ENCODE results near the gene PQBP1. TPM values are rescaled to one million over a fixed set of nuclear protein-coding genes. Genes with fewer than 3 reads are reported as not detected.
"Not testable (repeated sequence)": the region's sequence is repeated elsewhere in the genome, so short reads cannot be mapped to it uniquely, and the experiment has no call there.

Gene PQBP1
- total RNA-seq, 6 experiments from 2014 or later: 29.8 to 47.1 (median 35.7) TPM

- Histone ChIP-seq H3K36me3 (no peaks in the 10 kb centered on the region), H3K4me1 (no peaks in the 10 kb centered on the region), H3K4me3 (no peak overlapping the region), H3K27ac (no peak overlapping the region), H3K27me3 (no peaks in the 10 kb centered on the region), H3K9me3 (no peaks in the 10 kb centered on the region)
- DNase-seq (no peak), ATAC-seq (no peak)
- intact Hi-C loops (cut with DNase I): no loop called here
- no peak for TF ChIP-seq POLR2A (IDR thresholded peaks at IDR 0.05)
- TF ChIP-seq CTCF (IDR thresholded peaks at IDR 0.05): no peak
- 28% methylated on average over 5 of the region's 5 CpGs for WGBS (ENCODE audit: insufficient coverage, low coverage, low lambda C conversion rate, missing lambda C conversion rate)
These were observed 42.8 kb upstream of the PQBP1 start for GRCh38 chrX:48854898-48855297.

- H3K9me3 ChIP-seq: no peaks in the 10 kb centered on the region
- H3K4me3 ChIP-seq: no peak overlapping the region
- no peaks in the 10 kb centered on the region for H3K36me3 ChIP-seq
- TF ChIP-seq POLR2A (IDR thresholded peaks at IDR 0.05) (no peak), CTCF (IDR thresholded peaks at IDR 0.05) (no peak)
- no peak for ATAC-seq
- WGBS (ENCODE audit: insufficient coverage, low coverage, low lambda C conversion rate, missing lambda C conversion rate): 31% methylated on average over 4 of the region's 4 CpGs
- intact Hi-C loops (cut with DNase I): no loop called here
- no peaks in the 10 kb centered on the region for H3K27me3 ChIP-seq
- H3K27ac ChIP-seq: no peak overlapping the region
- H3K4me1 ChIP-seq: no peaks in the 10 kb centered on the region
- DNase-seq: no peak
These were observed 33.5 kb upstream of the PQBP1 start for GRCh38 chrX:48864210-48864609.

GRCh38 chrX:48872017-48872416, 25.7 kb upstream of the PQBP1 start:
- H3K9me3 ChIP-seq; H3K4me3 ChIP-seq; ATAC-seq; H3K36me3 ChIP-seq; H3K27me3 ChIP-seq; H3K27ac ChIP-seq; DNase-seq; H3K4me1 ChIP-seq; intact Hi-C loops (cut with DNase I): not testable (repeated sequence)
- WGBS (ENCODE audit: insufficient coverage, low coverage, low lambda C conversion rate, missing lambda C conversion rate): 54% methylated on average over 2 of the region's 2 CpGs

- WGBS (ENCODE audit: insufficient coverage, low coverage, low lambda C conversion rate, missing lambda C conversion rate): 38% methylated on average over 4 of the region's 4 CpGs
- H3K27me3 ChIP-seq; H3K36me3 ChIP-seq; H3K4me1 ChIP-seq; ATAC-seq; DNase-seq; intact Hi-C loops (cut with DNase I); H3K9me3 ChIP-seq; H3K27ac ChIP-seq; H3K4me3 ChIP-seq: not testable (repeated sequence)
These were observed 20.8 kb upstream of the PQBP1 start for GRCh38 chrX:48876944-48877343.

DNA sequence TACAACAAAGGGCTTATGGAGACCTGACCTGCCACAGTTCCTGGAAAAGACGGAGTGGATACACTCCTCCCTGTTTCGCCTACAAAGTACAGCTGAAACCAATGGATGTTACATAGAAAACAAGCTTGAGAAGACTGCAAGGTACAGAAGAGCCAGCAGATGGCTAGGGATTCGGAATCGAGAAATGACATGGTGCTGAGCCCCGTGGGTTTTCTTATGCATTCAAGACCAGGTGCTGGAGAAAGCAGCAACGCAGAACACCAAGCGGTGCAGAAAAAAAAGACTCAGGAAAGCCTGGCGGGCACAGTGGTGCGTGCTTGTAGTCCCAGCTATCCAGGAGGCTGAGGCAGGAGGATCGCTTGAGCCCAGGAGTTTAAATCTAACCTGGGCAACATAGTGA, 14.0 kb upstream of the PQBP1 start:
- no peaks in the 10 kb centered on the region for H3K9me3 ChIP-seq
- H3K36me3 ChIP-seq: no peaks in the 10 kb centered on the region
- no peak overlapping the region for H3K27ac ChIP-seq
- no peak overlapping the region for H3K4me3 ChIP-seq
- H3K4me1 ChIP-seq: no peaks in the 10 kb centered on the region
- H3K27me3 ChIP-seq: no peaks in the 10 kb centered on the region
- WGBS (ENCODE audit: insufficient coverage, low coverage, low lambda C conversion rate, missing lambda C conversion rate): 72% methylated on average over 10 of the region's 10 CpGs
- intact Hi-C loops (cut with DNase I): no loop called here
- no peak for DNase-seq
- no peak for ATAC-seq
- TF ChIP-seq POLR2A (IDR thresholded peaks at IDR 0.05) (no peak), CTCF (IDR thresholded peaks at IDR 0.05) (no peak)

- ATAC-seq; DNase-seq; H3K9me3 ChIP-seq; H3K27me3 ChIP-seq; H3K36me3 ChIP-seq; H3K4me1 ChIP-seq; intact Hi-C loops (cut with DNase I); H3K4me3 ChIP-seq; H3K27ac ChIP-seq: not testable (repeated sequence)
- WGBS (ENCODE audit: insufficient coverage, low coverage, low lambda C conversion rate, missing lambda C conversion rate): 60% methylated on average over 5 of the region's 5 CpGs
These were observed 11.1 kb upstream of the PQBP1 start for GRCh38 chrX:48886586-48886985.

Data from right lobe of liver (tissue), 6 donors.